GM12801 (cell line): ENCODE measurements around the gene ARHGAP22.

ENCODE experiments used
- CTCF ChIP-seq: IDR thresholded peaks from one replicate; pipeline ENCODE4 v1.5.1; 2011; ENCODE audit warnings: control low read depth; ENCODE audit not compliant: insufficient read length; ENCODE audit errors: extremely low read depth

ARHGAP22 gene

GRCh38 chr10:48497780-48498770 lies 106.8 kb downstream of the ARHGAP22 start:
- TF ChIP-seq CTCF = no peak

- TF ChIP-seq CTCF = no peak
Measured at GRCh38 chr10:48496831-48497779, 107.8 kb downstream of the ARHGAP22 start.

- no peak for TF ChIP-seq CTCF
Measured at GRCh38 chr10:48496105-48496830, 108.6 kb downstream of the ARHGAP22 start.

GRCh38 chr10:48495282-48496045 lies 109.4 kb downstream of the ARHGAP22 start:
- TF ChIP-seq CTCF = no peak

GRCh38 chr10:48494611-48495010 lies 110.3 kb downstream of the ARHGAP22 start:
- TF ChIP-seq CTCF = no peak

- no peak for TF ChIP-seq CTCF
Measured at GRCh38 chr10:48494073-48494472, 110.8 kb downstream of the ARHGAP22 start.
